C4-2B (cell line): ENCODE results near the gene PBLD.
"Not testable (repeated sequence)": the region's sequence is repeated elsewhere in the genome, so short reads cannot be mapped to it uniquely, and the experiment has no call there.

Experiments used
- H3K27ac ChIP-seq: fragments of 450-650 bp; 2 replicates; pipeline ENCODE4 v1.5.1; 2017
- CTCF ChIP-seq: fragments of 450-650 bp; conservative IDR thresholded peaks from 2 replicates; pipeline ENCODE4 v1.5.1; 2017; ENCODE audit warnings: mild to moderate bottlenecking
- ZFX ChIP-seq: fragments of 450-650 bp; IDR thresholded peaks from 2 replicates; pipeline ENCODE4 v1.6.1; 2017

The PBLD gene

GRCh38 chr10:68329506-68329861 is 3.2 kb downstream of the PBLD start:
- no peak overlapping the region for H3K27ac ChIP-seq

GRCh38 chr10:68327889-68328786 is 4.6 kb downstream of the PBLD start:
- peak overlapping the region; percentile 37; the same call in 1 of the 2 replicates for H3K27ac ChIP-seq
- TF ChIP-seq ZFX, result no peak
- TF ChIP-seq CTCF, result no peak

More at GRCh38 chr10:68329506-68329861, 3.2 kb downstream of the PBLD start:
- no peak for TF ChIP-seq CTCF
- TF ChIP-seq ZFX, result no peak

GRCh38 chr10:68324396-68324795 is 8.3 kb downstream of the PBLD start:
- not testable (repeated sequence) for H3K27ac ChIP-seq

- TF ChIP-seq ZFX, result no peak
- TF ChIP-seq CTCF, result no peak
- H3K27ac ChIP-seq, result no peak overlapping the region
Measured at GRCh38 chr10:68318331-68319059, 14.2 kb downstream of the PBLD start.

- TF ChIP-seq CTCF (no peak), ZFX (no peak)
- H3K27ac ChIP-seq, result no peak overlapping the region
Measured at GRCh38 chr10:68315582-68315981, 17.1 kb downstream of the PBLD start.

- not testable (repeated sequence) for H3K27ac ChIP-seq
Measured at GRCh38 chr10:68314930-68315329, 17.8 kb downstream of the PBLD start.

GRCh38 chr10:68310531-68310930 is 22.2 kb downstream of the PBLD start:
- H3K27ac ChIP-seq, result no peak overlapping the region
- TF ChIP-seq CTCF, result no peak
- TF ChIP-seq ZFX, result no peak

- TF ChIP-seq CTCF (no peak), ZFX (no peak)
- no peak overlapping the region for H3K27ac ChIP-seq
Measured at GRCh38 chr10:68305854-68306253, 26.9 kb downstream of the PBLD start.
